Neural cell (in vitro differentiated cells): ENCODE data around the gene UCP2. TPM values are rescaled to one million over a fixed set of nuclear protein-coding genes. Genes with fewer than 3 reads are reported as not detected.

Experiments used
- H2AFZ ChIP-seq: fragments of 200-600, 300-800 bp; sonication (generic), shearing (Covaris generic); 2 replicates; pipeline ENCODE4 v1.6.0; 2014; ENCODE audit warnings: low read depth, mild to moderate bottlenecking, antibody characterized with exemption, low read length, moderate library complexity
- H3F3A ChIP-seq: fragments of 200-600 bp; shearing (Covaris generic); 2 replicates; pipeline ENCODE4 v1.6.1; 2016; ENCODE audit warnings: mild to moderate bottlenecking, moderate library complexity, mixed read lengths, antibody characterized with exemption, low read length; ENCODE audit not compliant: insufficient read depth, poor library complexity, severe bottlenecking
- H3K27ac ChIP-seq: fragments of 200-600, 300-800 bp; sonication (generic), shearing (Covaris generic); 2 replicates; pipeline ENCODE4 v1.5.1; 2014; ENCODE audit warnings: mild to moderate bottlenecking, low read length, moderate library complexity
- H3K27me3 ChIP-seq: fragments of 300-800, 200-600 bp; sonication (generic), shearing (Covaris generic); 2 replicates; pipeline ENCODE4 v1.6.0; 2014; ENCODE audit warnings: mild to moderate bottlenecking, low read depth, low read length, moderate library complexity; ENCODE audit not compliant: insufficient read depth
- H3K36me3 ChIP-seq: fragments of 300-800, 200-600 bp; sonication (generic), shearing (Covaris generic); 2 replicates; pipeline ENCODE4 v1.5.1; 2014; ENCODE audit warnings: mild to moderate bottlenecking, antibody characterized with exemption, low read length, moderate library complexity; ENCODE audit not compliant: insufficient read depth
- H3K4me2 ChIP-seq: fragments of 300-800, 200-600 bp; sonication (generic), shearing (Covaris generic); 2 replicates; pipeline ENCODE4 v1.6.0; 2014; ENCODE audit warnings: mild to moderate bottlenecking, low read length
- H3K4me3 ChIP-seq: fragments of 300-800, 200-600 bp; sonication (generic), shearing (Covaris generic); 2 replicates; pipeline ENCODE4 v1.5.1; 2014; ENCODE audit warnings: mild to moderate bottlenecking, low read length, moderate library complexity
- H3K79me2 ChIP-seq: fragments of 200-600 bp; shearing (Covaris generic); replicated peaks from 2 replicates; pipeline ENCODE4 v1.6.0; 2014; ENCODE audit warnings: mild to moderate bottlenecking, low read length, moderate library complexity; ENCODE audit not compliant: insufficient read depth
- H3K9ac ChIP-seq: fragments of 300-800, 200-600 bp; sonication (generic), shearing (Covaris generic); 2 replicates; pipeline ENCODE4 v1.6.1; 2016; ENCODE audit warnings: mild to moderate bottlenecking, low read length, mixed read lengths
- H3K9me2 ChIP-seq: fragments of 200-600 bp; shearing (Covaris generic); 2 replicates; pipeline ENCODE4 v1.6.1; 2016; ENCODE audit warnings: mild to moderate bottlenecking, low read length, mixed read lengths; ENCODE audit not compliant: insufficient read depth
- H3K9me3 ChIP-seq: fragments of 200-600, 300-800 bp; sonication (generic), shearing (Covaris generic); 2 replicates; pipeline ENCODE4 v1.6.1; 2016; ENCODE audit warnings: mild to moderate bottlenecking, mixed run types, low read length, moderate library complexity, mixed read lengths
- H4K20me1 ChIP-seq: fragments of 200-600 bp; shearing (Covaris generic); 2 replicates; pipeline ENCODE4 v1.6.1; 2016; ENCODE audit warnings: mild to moderate bottlenecking, mixed run types; ENCODE audit not compliant: insufficient read depth
- CTCF ChIP-seq: fragments of 450-650 bp; IDR thresholded peaks from 2 replicates; pipeline ENCODE4 v1.5.1; 2014; ENCODE audit warnings: antibody characterized with exemption, mild to moderate bottlenecking, moderate library complexity; ENCODE audit not compliant: poor library complexity, severe bottlenecking
- EP300 ChIP-seq: fragments of 450-650 bp; conservative IDR thresholded peaks from 2 replicates; pipeline ENCODE4 v1.6.1; 2014; ENCODE audit warnings: antibody characterized with exemption, mild to moderate bottlenecking, moderate library complexity; ENCODE audit not compliant: poor library complexity, severe bottlenecking
- EZH2 ChIP-seq: fragments of 200-600, 300-800 bp; shearing (Covaris generic), sonication (generic); IDR thresholded peaks from 2 replicates; pipeline ENCODE4 v1.6.1; 2014; ENCODE audit warnings: antibody characterized with exemption, low read length, borderline replicate concordance, mild to moderate bottlenecking; ENCODE audit not compliant: insufficient read depth, poor library complexity, severe bottlenecking
- MXI1 ChIP-seq: fragments of 450-650 bp; conservative IDR thresholded peaks from 2 replicates; pipeline ENCODE4 v1.6.1; 2014; ENCODE audit warnings: antibody characterized with exemption, mild to moderate bottlenecking; ENCODE audit not compliant: poor library complexity, severe bottlenecking
- POLR2AphosphoS5 ChIP-seq: IDR thresholded peaks from 2 replicates; pipeline ENCODE4 v1.6.1; 2012
- RAD21 ChIP-seq: fragments of 450-650 bp; conservative IDR thresholded peaks from 2 replicates; pipeline ENCODE4 v1.6.1; 2014; ENCODE audit warnings: antibody characterized with exemption, mild to moderate bottlenecking, moderate library complexity
- REST ChIP-seq: IDR thresholded peaks from 2 replicates; pipeline ENCODE4 v1.6.1; 2012; ENCODE audit warnings: borderline replicate concordance
- SMC3 ChIP-seq: fragments of 450-650 bp; conservative IDR thresholded peaks from 2 replicates; pipeline ENCODE4 v1.6.1; 2014; ENCODE audit warnings: antibody characterized with exemption, mild to moderate bottlenecking, moderate library complexity; ENCODE audit not compliant: poor library complexity
- TAF1 ChIP-seq: IDR thresholded peaks from 2 replicates; pipeline ENCODE4 v1.6.1; 2012; ENCODE audit warnings: low read depth
- polyA plus RNA-seq: library from polyadenylated mRNA; depleted of rRNA; stranded (reverse); fragments of >200 nt; gene quantifications from 2 replicates; pipeline ENCODE4 v1.2.3, GENCODE V29; 2014

Gene UCP2
- polyA plus RNA-seq, 1 donor from 2014 or later = not detected

GRCh38 chr11:73980001-73980961, 2.4 kb downstream of the UCP2 start:
- H3K4me2 ChIP-seq = no peak overlapping the region
- TF ChIP-seq EP300 (no peak), CTCF (no peak), RAD21 (no peak), POLR2AphosphoS5 (no peak), REST (no peak), SMC3 (no peak), MXI1 (no peak), EZH2 (no peak), TAF1 (no peak)
- no peaks in the 10 kb centered on the region for H3K9me3 ChIP-seq
- no peaks in the 10 kb centered on the region for H3K79me2 ChIP-seq
- H3F3A ChIP-seq = no peaks in the 10 kb centered on the region
- no peaks in the 10 kb centered on the region for H3K27me3 ChIP-seq
- H4K20me1 ChIP-seq = no peaks in the 10 kb centered on the region
- no peak overlapping the region for H3K4me3 ChIP-seq
- no peaks in the 10 kb centered on the region for H3K36me3 ChIP-seq
- no peak overlapping the region for H3K9ac ChIP-seq
- H3K27ac ChIP-seq = no peak overlapping the region
- H3K9me2 ChIP-seq = no peaks in the 10 kb centered on the region
- H2AFZ ChIP-seq = no peak overlapping the region

GRCh38 chr11:73978576-73979086, 4.0 kb downstream of the UCP2 start:
- Histone ChIP-seq H3F3A (no peaks in the 10 kb centered on the region), H3K9me3 (no peaks in the 10 kb centered on the region), H3K4me3 (no peak overlapping the region), H3K9ac (no peak overlapping the region), H3K27me3 (no peaks in the 10 kb centered on the region), H3K9me2 (no peaks in the 10 kb centered on the region), H2AFZ (no peak overlapping the region), H3K79me2 (no peaks in the 10 kb centered on the region), H3K36me3 (no peaks in the 10 kb centered on the region), H3K27ac (no peak overlapping the region), H3K4me2 (no peak overlapping the region), H4K20me1 (no peaks in the 10 kb centered on the region)
- TF ChIP-seq REST (no peak), MXI1 (no peak), POLR2AphosphoS5 (no peak), RAD21 (no peak), CTCF (no peak), EP300 (no peak), EZH2 (no peak)
